ENCODE results near the gene FOXD2. TPM values are rescaled to one million over a fixed set of nuclear protein-coding genes. Genes with fewer than 3 reads are reported as not detected.

FOXD2 gene
- total and polyA plus RNA-seq, 8 donors: 0.02 to 0.19 (median 0.07) TPM

- Histone ChIP-seq H3K27me3 (no peaks in the 10 kb centered on the region), H3K9me3 (no peaks in the 10 kb centered on the region), H3K27ac (no peak overlapping the region), H3K4me3 (no peak overlapping the region), H3K36me3 (no peaks in the 10 kb centered on the region), H3K4me1 (peaks cover 0 to 8% (median 4%) of the 10 kb centered on the region in 3 donors)
- no peak for DNase-seq
- TF ChIP-seq CTCF (IDR thresholded peaks at IDR 0.05): no peak
- 72 to 88% methylated on average over 2 of the region's 2 CpGs for WGBS, 2 donors
- ATAC-seq: no peak
- intact Hi-C loops (cut with DNase I): no loop called here
- no peak for FAIRE-seq
These were observed 31.5 kb downstream of the FOXD2 start for GRCh38 chr1:47469390-47469759.

GRCh38 chr1:47469910-47470309, 32.1 kb downstream of the FOXD2 start:
- H3K4me1 ChIP-seq: peaks cover 0 to 8% (median 3%) of the 10 kb centered on the region in 3 donors
- no peak for ATAC-seq
- no peak overlapping the region for H3K4me3 ChIP-seq
- WGBS, 2 donors: 90 to 92% methylated on average over 7 of the region's 7 CpGs
- no peak for FAIRE-seq
- no peak for TF ChIP-seq CTCF (IDR thresholded peaks at IDR 0.05)
- no peaks in the 10 kb centered on the region for H3K36me3 ChIP-seq
- DNase-seq: no peak
- no peak overlapping the region for H3K27ac ChIP-seq
- no peaks in the 10 kb centered on the region for H3K9me3 ChIP-seq
- no peaks in the 10 kb centered on the region for H3K27me3 ChIP-seq
- intact Hi-C loops (cut with DNase I): no loop called here

- 88% methylated on average over 5 of the region's 5 CpGs for WGBS, 2 donors
- H3K27ac ChIP-seq: no peak overlapping the region
- H3K36me3 ChIP-seq: no peaks in the 10 kb centered on the region
- peak in 2 of 4 donors; percentile 44 to 47 for ATAC-seq
- DNase-seq: no peak
- FAIRE-seq: no peak
- no peaks in the 10 kb centered on the region for H3K27me3 ChIP-seq
- intact Hi-C loops (cut with DNase I): no loop called here
- no peaks in the 10 kb centered on the region for H3K4me1 ChIP-seq
- H3K4me3 ChIP-seq: no peak overlapping the region
- H3K9me3 ChIP-seq: no peaks in the 10 kb centered on the region
- TF ChIP-seq CTCF (IDR thresholded peaks at IDR 0.05): no peak
These were observed 33.3 kb downstream of the FOXD2 start for GRCh38 chr1:47471163-47471562.

- FAIRE-seq (no peak), ATAC-seq (no peak), DNase-seq (no peak)
- no peak for TF ChIP-seq CTCF (IDR thresholded peaks at IDR 0.05)
- no peaks in the 10 kb centered on the region for H3K36me3 ChIP-seq
- H3K4me1 ChIP-seq: peaks cover 12 to 17% (median 13%) of the 10 kb centered on the region in 3 donors
- no peaks in the 10 kb centered on the region for H3K27me3 ChIP-seq
- no peaks in the 10 kb centered on the region for H3K9me3 ChIP-seq
- no peak overlapping the region for H3K4me3 ChIP-seq
- no peak overlapping the region for H3K27ac ChIP-seq
- 81 to 83% methylated on average over 9 of the region's 9 CpGs for WGBS, 2 donors
- intact Hi-C loops (cut with DNase I): no loop called here
These were observed 36.7 kb downstream of the FOXD2 start for GRCh38 chr1:47474278-47475193.

GRCh38 chr1:47477595-47478080, 39.8 kb downstream of the FOXD2 start:
- Histone ChIP-seq H3K4me1 (peaks cover 12 to 17% (median 13%) of the 10 kb centered on the region in 3 donors), H3K36me3 (no peaks in the 10 kb centered on the region), H3K9me3 (no peaks in the 10 kb centered on the region), H3K27me3 (no peaks in the 10 kb centered on the region), H3K4me3 (no peak overlapping the region), H3K27ac (peak overlapping the region in 3 of 4 donors; percentile 3 to 73 (median 33))
- intact Hi-C loops (cut with DNase I): no loop called here
- DNase-seq (peak in 3 of 6 donors; percentile 34 to 69 (median 50)), ATAC-seq (peak; percentile 68 to 76 (median 72)), FAIRE-seq (peak; percentile 51)
- WGBS, 2 donors: 47 to 60% methylated on average over 3 of the region's 3 CpGs
- no peak for TF ChIP-seq CTCF (IDR thresholded peaks at IDR 0.05)
